SK-N-SH (cell line): ENCODE data around the gene HAT1. TPM values are rescaled to one million over a fixed set of nuclear protein-coding genes. Genes with fewer than 3 reads are reported as not detected.
"Not testable (repeated sequence)": the region's sequence is repeated elsewhere in the genome, so short reads cannot be mapped to it uniquely, and the experiment has no call there.

ENCODE experiments used
- CTCF ChIA-PET: fragments of 300-600, 350-600 bp; formaldehyde crosslinking; extraction: SDS; loops from one replicate; lab custom pipeline; 2021; lab: Yijun Ruan, JAX
- POLR2A ChIA-PET: fragments of 350-600 bp; sonication (Branson Sonifier 250); formaldehyde crosslinking; extraction: SDS; loops from one replicate; lab custom pipeline; 2020; ENCODE audit warnings: antibody characterized with exemption, inconsistent platforms; lab: Yijun Ruan, JAX
- DNase-seq: peaks from one replicate; pipeline ENCODE4 v3.0.0; 2012
- H2AFZ ChIP-seq: fragments of 200-600 bp; sonication (generic); 2 replicates; pipeline ENCODE4 v1.8.1; 2016; ENCODE audit warnings: antibody characterized with exemption, mild to moderate bottlenecking, low read depth
- H3F3A ChIP-seq: fragments of 200-600 bp; sonication (generic); replicated peaks from 2 replicates; pipeline ENCODE3; 2016; ENCODE audit warnings: antibody characterized with exemption, mild to moderate bottlenecking; ENCODE audit not compliant: insufficient read depth
- H3K27ac ChIP-seq, 2 experiments: fragments of 200-500 bp in 1 of 2; fragments of 200-600 bp in 1 of 2; sonication (Bioruptor generic) in 1 of 2; sonication (generic), shearing (Covaris generic) in 1 of 2; 2 replicates each; pipeline versions ENCODE4 v1.5.1 to v1.6.1; 2014 to 2016; ENCODE audit warnings: low read depth in 2 of 2, inconsistent platforms in 1 of 2, low read length in 1 of 2, mild to moderate bottlenecking in 1 of 2, mixed read lengths in 1 of 2
- H3K27me3 ChIP-seq: fragments of 200-600 bp; sonication (generic), shearing (Covaris generic); 2 replicates; pipeline ENCODE4 v1.6.1; 2016; ENCODE audit warnings: mixed run types; ENCODE audit not compliant: insufficient read depth
- H3K36me3 ChIP-seq, 2 experiments: fragments of 200-500 bp in 1 of 2; fragments of 200-600 bp in 1 of 2; sonication (Bioruptor generic) in 1 of 2; sonication (generic) in 1 of 2; replicated peaks in 1 of 2; 2 replicates each; pipeline versions ENCODE3 to v1.5.1; 2014 to 2016; ENCODE audit warnings: low read length in 1 of 2, mild to moderate bottlenecking in 1 of 2; ENCODE audit not compliant: insufficient read depth in 2 of 2, control insufficient read depth in 1 of 2
- H3K4me1 ChIP-seq, 2 experiments: fragments of 200-500 bp in 1 of 2; fragments of 200-600 bp in 1 of 2; sonication (Bioruptor generic) in 1 of 2; sonication (generic), shearing (Covaris generic) in 1 of 2; 2 replicates each; pipeline versions ENCODE4 v1.5.1 to v1.6.1; 2014 to 2016; ENCODE audit warnings: low read depth in 1 of 2, low read length in 1 of 2, mixed run types in 1 of 2; ENCODE audit not compliant: insufficient read depth in 2 of 2, control insufficient read depth in 1 of 2
- H3K4me2 ChIP-seq: fragments of 200-600 bp; sonication (generic), shearing (Covaris generic); 2 replicates; pipeline ENCODE4 v1.6.1; 2017; ENCODE audit warnings: mixed run types
- H3K4me3 ChIP-seq, 2 experiments: fragments of 200-500 bp in 1 of 2; fragments of 200-600 bp in 1 of 2; sonication (Bioruptor generic) in 1 of 2; sonication (generic), shearing (Covaris generic) in 1 of 2; 2 replicates each; pipeline versions ENCODE4 v1.5.1 to v1.8.1; 2014 to 2016; ENCODE audit warnings: low read depth in 2 of 2, inconsistent platforms in 1 of 2, low read length in 1 of 2, mild to moderate bottlenecking in 1 of 2, mixed read lengths in 1 of 2, moderate library complexity in 1 of 2
- H3K79me2 ChIP-seq: fragments of 200-600 bp; sonication (generic); 2 replicates; pipeline ENCODE4 v1.8.1; 2017; ENCODE audit warnings: mild to moderate bottlenecking; ENCODE audit not compliant: insufficient read depth
- H3K9ac ChIP-seq: fragments of 200-600 bp; sonication (generic); 2 replicates; pipeline ENCODE4 v1.6.1; 2017; ENCODE audit warnings: mixed run types
- H3K9me2 ChIP-seq: fragments of 200-600 bp; sonication (generic); 2 replicates; pipeline ENCODE4 v1.6.1; 2017; ENCODE audit warnings: mixed run types
- H3K9me3 ChIP-seq: fragments of 200-600 bp; sonication (generic); 2 replicates; pipeline ENCODE4 v1.6.1; 2017; ENCODE audit warnings: mixed run types, mild to moderate bottlenecking, moderate library complexity
- H4K20me1 ChIP-seq: fragments of 200-600 bp; sonication (generic); 2 replicates; pipeline ENCODE4 v1.6.1; 2017; ENCODE audit warnings: mild to moderate bottlenecking, mixed run types; ENCODE audit not compliant: insufficient read depth
- CHD2 ChIP-seq: fragments of 150-350 bp; IDR thresholded peaks from 2 replicates; pipeline ENCODE4 v1.6.1; 2018; ENCODE audit warnings: low read length; ENCODE audit not compliant: partially characterized antibody
- EP300 ChIP-seq, 2 experiments: IDR thresholded peaks; 2 replicates each; pipeline versions ENCODE4 v1.4.0 to v1.6.1; 2012; ENCODE audit warnings: borderline replicate concordance in 1 of 2, low read depth in 1 of 2, low read length in 1 of 2
- FOSL2 ChIP-seq: IDR thresholded peaks from 2 replicates; pipeline ENCODE4 v1.4.0; 2012; ENCODE audit warnings: low read depth, mild to moderate bottlenecking, moderate library complexity, borderline replicate concordance
- GATA2 ChIP-seq: sonication (generic); formaldehyde crosslinking; IDR thresholded peaks from 2 replicates; pipeline ENCODE4 v1.5.0; 2020; ENCODE audit warnings: mild to moderate bottlenecking, missing genetic modification reagents
- JUND ChIP-seq: IDR thresholded peaks from 2 replicates; pipeline ENCODE4 v1.4.0; 2012
- MEF2A ChIP-seq: IDR thresholded peaks from 2 replicates; pipeline ENCODE4 v1.4.0; 2012; ENCODE audit warnings: low read depth, borderline replicate concordance
- MXI1 ChIP-seq: IDR thresholded peaks from 2 replicates; pipeline ENCODE4 v1.6.1; 2012; ENCODE audit warnings: mild to moderate bottlenecking, low read depth, low read length, improper control_type of control experiment
- NRF1 ChIP-seq: IDR thresholded peaks from 2 replicates; pipeline ENCODE4 v1.6.1; 2012; ENCODE audit warnings: low read depth, mild to moderate bottlenecking, low read length
- RCOR1 ChIP-seq: fragments of 150-350 bp; IDR thresholded peaks from 2 replicates; pipeline ENCODE4 v1.6.1; 2017; ENCODE audit warnings: antibody characterized with exemption, low read length
- RFX5 ChIP-seq: IDR thresholded peaks from 2 replicates; pipeline ENCODE4 v1.6.1; 2012; ENCODE audit warnings: mild to moderate bottlenecking, improper control_type of control experiment, low read length
- SMC3 ChIP-seq: IDR thresholded peaks from 2 replicates; pipeline ENCODE4 v1.6.1; 2012; ENCODE audit warnings: low read depth, low read length, improper control_type of control experiment
- TAF1 ChIP-seq: IDR thresholded peaks from 2 replicates; pipeline ENCODE4 v1.6.1; 2012; ENCODE audit warnings: low read depth, mild to moderate bottlenecking, low read length, moderate library complexity, borderline replicate concordance
- WGBS: methylation state at CpG from one replicate; pipeline ENCODE4 v1.1.6; 2017; ENCODE audit warnings: low lambda C conversion rate; 5-methylcytosine and 5-hydroxymethylcytosine counted together
- polyA plus RNA-seq, 3 experiments: library from polyadenylated mRNA; depleted of rRNA; stranded (reverse); fragments of >200 nt; gene quantifications; 2 replicates each; pipeline ENCODE4 v1.2.3, GENCODE V29; 2012
- TF ChIP-seq, protein P1 (sequence below): fragments of 150-350 bp; IDR thresholded peaks from 2 replicates; pipeline ENCODE4 v1.6.1; 2017; ENCODE audit warnings: antibody characterized with exemption, low read length, low read depth, borderline replicate concordance
- TF ChIP-seq, protein P2 (sequence below): IDR thresholded peaks from 2 replicates; pipeline ENCODE4 v1.6.1; 2012; ENCODE audit warnings: mild to moderate bottlenecking, low read depth, low read length, moderate library complexity
- TF ChIP-seq, protein P3 (sequence below): IDR thresholded peaks from 2 replicates; pipeline ENCODE4 v1.4.0; 2012; ENCODE audit warnings: low read depth, borderline replicate concordance

HAT1 gene
- polyA plus RNA-seq, 1 of the 3 experiments (the other 2 are of a cell fraction) = 18.6 TPM

DNA sequence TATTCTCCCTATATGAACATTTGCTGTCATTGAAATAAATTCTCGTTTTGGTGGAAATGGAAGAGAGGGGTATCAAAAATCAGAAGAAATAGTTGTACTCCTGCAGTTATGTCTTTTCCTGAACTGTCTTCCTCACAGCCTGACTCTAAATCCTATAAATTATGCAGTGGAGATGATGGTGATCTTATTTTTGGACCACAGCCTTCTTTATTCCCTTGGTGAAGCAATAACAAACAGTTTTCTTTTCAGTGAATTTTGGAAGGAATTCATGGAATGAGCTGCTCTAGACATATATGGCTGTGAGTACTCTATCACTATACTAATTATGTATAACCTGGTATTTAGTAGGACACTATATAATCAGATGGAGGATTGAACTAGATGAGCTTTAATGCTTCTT, 26.5 kb upstream of the HAT1 start:
- TF ChIP-seq SMC3 (no peak), CHD2 (no peak), TAF1 (no peak), RCOR1 (no peak), RFX5 (no peak), MEF2A (no peak), EP300 (IDR thresholded peaks at IDR 0.05; ENCODE audit: borderline replicate concordance in 1 of 2, low read depth in 1 of 2, low read length in 1 of 2) (no peak), GATA2 (CRISPR knock-in tag) (no peak), NRF1 (no peak), MXI1 (no peak), FOSL2 (no peak), JUND (no peak)
- TF ChIP-seq, protein P1, sequence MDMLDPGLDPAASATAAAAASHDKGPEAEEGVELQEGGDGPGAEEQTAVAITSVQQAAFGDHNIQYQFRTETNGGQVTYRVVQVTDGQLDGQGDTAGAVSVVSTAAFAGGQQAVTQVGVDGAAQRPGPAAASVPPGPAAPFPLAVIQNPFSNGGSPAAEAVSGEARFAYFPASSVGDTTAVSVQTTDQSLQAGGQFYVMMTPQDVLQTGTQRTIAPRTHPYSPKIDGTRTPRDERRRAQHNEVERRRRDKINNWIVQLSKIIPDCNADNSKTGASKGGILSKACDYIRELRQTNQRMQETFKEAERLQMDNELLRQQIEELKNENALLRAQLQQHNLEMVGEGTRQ = no peak
- TF ChIP-seq, protein P2, sequence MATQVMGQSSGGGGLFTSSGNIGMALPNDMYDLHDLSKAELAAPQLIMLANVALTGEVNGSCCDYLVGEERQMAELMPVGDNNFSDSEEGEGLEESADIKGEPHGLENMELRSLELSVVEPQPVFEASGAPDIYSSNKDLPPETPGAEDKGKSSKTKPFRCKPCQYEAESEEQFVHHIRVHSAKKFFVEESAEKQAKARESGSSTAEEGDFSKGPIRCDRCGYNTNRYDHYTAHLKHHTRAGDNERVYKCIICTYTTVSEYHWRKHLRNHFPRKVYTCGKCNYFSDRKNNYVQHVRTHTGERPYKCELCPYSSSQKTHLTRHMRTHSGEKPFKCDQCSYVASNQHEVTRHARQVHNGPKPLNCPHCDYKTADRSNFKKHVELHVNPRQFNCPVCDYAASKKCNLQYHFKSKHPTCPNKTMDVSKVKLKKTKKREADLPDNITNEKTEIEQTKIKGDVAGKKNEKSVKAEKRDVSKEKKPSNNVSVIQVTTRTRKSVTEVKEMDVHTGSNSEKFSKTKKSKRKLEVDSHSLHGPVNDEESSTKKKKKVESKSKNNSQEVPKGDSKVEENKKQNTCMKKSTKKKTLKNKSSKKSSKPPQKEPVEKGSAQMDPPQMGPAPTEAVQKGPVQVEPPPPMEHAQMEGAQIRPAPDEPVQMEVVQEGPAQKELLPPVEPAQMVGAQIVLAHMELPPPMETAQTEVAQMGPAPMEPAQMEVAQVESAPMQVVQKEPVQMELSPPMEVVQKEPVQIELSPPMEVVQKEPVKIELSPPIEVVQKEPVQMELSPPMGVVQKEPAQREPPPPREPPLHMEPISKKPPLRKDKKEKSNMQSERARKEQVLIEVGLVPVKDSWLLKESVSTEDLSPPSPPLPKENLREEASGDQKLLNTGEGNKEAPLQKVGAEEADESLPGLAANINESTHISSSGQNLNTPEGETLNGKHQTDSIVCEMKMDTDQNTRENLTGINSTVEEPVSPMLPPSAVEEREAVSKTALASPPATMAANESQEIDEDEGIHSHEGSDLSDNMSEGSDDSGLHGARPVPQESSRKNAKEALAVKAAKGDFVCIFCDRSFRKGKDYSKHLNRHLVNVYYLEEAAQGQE = no peak
- TF ChIP-seq, protein P3, sequence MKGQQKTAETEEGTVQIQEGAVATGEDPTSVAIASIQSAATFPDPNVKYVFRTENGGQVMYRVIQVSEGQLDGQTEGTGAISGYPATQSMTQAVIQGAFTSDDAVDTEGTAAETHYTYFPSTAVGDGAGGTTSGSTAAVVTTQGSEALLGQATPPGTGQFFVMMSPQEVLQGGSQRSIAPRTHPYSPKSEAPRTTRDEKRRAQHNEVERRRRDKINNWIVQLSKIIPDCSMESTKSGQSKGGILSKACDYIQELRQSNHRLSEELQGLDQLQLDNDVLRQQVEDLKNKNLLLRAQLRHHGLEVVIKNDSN = no peak
- Histone ChIP-seq H4K20me1 (no peaks in the 10 kb centered on the region), H3K4me1 (peaks cover 0 to 3% of the 10 kb centered on the region in 2 experiments; a peak in 3 of 4 replicates), H2AFZ (no peak overlapping the region), H3K4me2 (no peak overlapping the region), H3K27me3 (no peaks in the 10 kb centered on the region), H3K79me2 (peaks cover 5% of the 10 kb centered on the region; the same call in 1 of the 2 replicates), H3K9me3 (no peaks in the 10 kb centered on the region), H3K9ac (no peak overlapping the region), H3K36me3 (no peaks in the 10 kb centered on the region), H3F3A (peaks cover 6% of the 10 kb centered on the region), H3K27ac (no peak overlapping the region), H3K9me2 (no peaks in the 10 kb centered on the region), H3K4me3 (no peak overlapping the region)
- no peak for DNase-seq
- POLR2A ChIA-PET = no interaction called here
- CTCF ChIA-PET = interaction anchor here (0.6 kb wide), 2 partner anchors 45 to 203 kb away, joined by 3 read pairs; no protein-coding TSS in a partner anchor
- WGBS = 96% methylated on average over 1 of the region's 1 CpG

DNA sequence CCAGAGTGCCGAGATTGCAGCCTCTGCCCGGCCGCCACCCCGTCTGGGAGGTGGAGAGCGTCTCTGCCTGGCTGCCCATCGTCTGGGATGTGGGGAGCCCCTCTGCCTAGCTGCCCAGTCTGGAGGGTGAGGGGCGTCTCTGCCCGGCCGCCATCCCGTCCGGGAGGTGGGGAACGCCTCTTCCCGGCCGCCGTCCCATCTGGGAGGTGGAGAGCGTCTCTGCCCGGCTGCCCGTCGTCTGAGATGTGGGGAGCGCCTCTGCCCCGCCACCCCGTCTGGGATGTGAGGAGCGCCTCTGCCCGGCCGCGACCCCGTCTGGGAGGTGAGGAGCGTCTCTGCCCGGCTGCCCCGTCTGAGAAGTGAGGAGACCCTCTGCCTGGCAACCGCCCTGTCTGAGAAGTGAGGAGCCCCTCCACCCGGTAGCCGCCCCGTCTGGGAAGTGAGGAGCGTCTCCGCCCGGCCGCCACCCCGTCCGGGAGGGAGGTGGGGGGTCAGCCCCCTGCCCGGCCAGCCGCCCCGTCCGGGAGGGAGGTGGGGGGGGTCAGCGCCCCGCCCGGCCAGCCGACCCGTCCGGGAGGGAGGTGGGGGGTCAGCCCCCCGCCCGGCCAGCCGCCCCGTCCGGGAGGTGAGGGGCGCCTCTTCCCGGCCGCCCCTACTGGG, 22.5 kb upstream of the HAT1 start:
- H3K9me3 ChIP-seq, H3K4me3 ChIP-seq, H3K27me3 ChIP-seq, H3K4me2 ChIP-seq, POLR2A ChIA-PET, H3K27ac ChIP-seq, H3K9me2 ChIP-seq, H3K9ac ChIP-seq, H3K79me2 ChIP-seq, H2AFZ ChIP-seq, H3K36me3 ChIP-seq, H4K20me1 ChIP-seq, CTCF ChIA-PET, DNase-seq, H3K4me1 ChIP-seq, H3F3A ChIP-seq: not testable (repeated sequence)
- WGBS = 94% methylated on average over 10 of the region's 58 CpGs
